PC-9 (cell line): ENCODE measurements around the gene DACH1. TPM values are rescaled to one million over a fixed set of nuclear protein-coding genes. Genes with fewer than 3 reads are reported as not detected.

Experiments
- BruUV-seq: library from RNA; stranded (reverse); fragments of 400-500 nt; replicated peaks from 2 replicates; lab custom pipeline; 2021; lab: Mats Ljungman, UMichigan
- CTCF ChIA-PET: fragments of 300-600 bp; sonication (Branson Sonifier 250); formaldehyde crosslinking; loops from one replicate; lab custom pipeline; 2022; ENCODE audit warnings: antibody characterized with exemption; lab: Charles Lee
- POLR2A ChIA-PET: fragments of 300-600 bp; sonication (Branson Sonifier 250); formaldehyde crosslinking; loops from one replicate; lab custom pipeline; 2022; ENCODE audit warnings: antibody characterized with exemption; ENCODE audit not compliant: unreplicated experiment; lab: Charles Lee
- DNase-seq, 2 experiments: peaks; one replicate each; pipeline versions ENCODE4 v3.0.0 to v3.0.0-alpha.2; 2015 to 2022; ENCODE audit warnings: mixed read lengths in 1 of 2
- H2AFZ ChIP-seq: fragments of 200-600 bp; sonication (generic); 2 replicates; pipeline ENCODE4 v1.8.1; 2017; ENCODE audit warnings: antibody characterized with exemption
- H3F3A ChIP-seq: fragments of 200-600 bp; sonication (generic); 2 replicates; pipeline ENCODE4 v1.8.1; 2017; ENCODE audit warnings: antibody characterized with exemption, mild to moderate bottlenecking, low read depth; ENCODE audit not compliant: insufficient read depth
- H3K27ac ChIP-seq: fragments of 200-600 bp; sonication (generic); 2 replicates; pipeline ENCODE4 v1.6.1; 2016; ENCODE audit warnings: mixed run types
- H3K27me3 ChIP-seq: fragments of 200-600 bp; sonication (generic); 2 replicates; pipeline ENCODE4 v1.6.1; 2016; ENCODE audit warnings: low read depth, mixed run types; ENCODE audit not compliant: insufficient read depth
- H3K36me3 ChIP-seq: fragments of 200-600 bp; sonication (generic); 2 replicates; pipeline ENCODE4 v1.6.1; 2016; ENCODE audit warnings: low read depth, mixed run types
- H3K4me1 ChIP-seq: fragments of 200-600 bp; sonication (generic); replicated peaks from 2 replicates; pipeline ENCODE4 v1.6.1; 2016; ENCODE audit warnings: mixed run types; ENCODE audit not compliant: insufficient read depth
- H3K4me2 ChIP-seq: fragments of 200-600 bp; sonication (generic); 2 replicates; pipeline ENCODE4 v1.6.1; 2017; ENCODE audit warnings: mixed run types
- H3K4me3 ChIP-seq: fragments of 200-600 bp; sonication (generic); 2 replicates; pipeline ENCODE4 v1.6.1; 2016; ENCODE audit warnings: mixed run types
- H3K79me2 ChIP-seq: fragments of 200-600 bp; sonication (generic); 2 replicates; pipeline ENCODE4 v1.6.1; 2017; ENCODE audit warnings: low read depth, mixed run types
- H3K9me2 ChIP-seq: fragments of 200-600 bp; sonication (generic); 2 replicates; pipeline ENCODE4 v1.8.1; 2017; ENCODE audit warnings: mild to moderate bottlenecking; ENCODE audit not compliant: insufficient read depth
- H3K9me3 ChIP-seq: fragments of 200-600 bp; sonication (generic); 2 replicates; pipeline ENCODE4 v1.8.1; 2016; ENCODE audit warnings: low read depth; ENCODE audit not compliant: insufficient read depth
- H4K20me1 ChIP-seq: fragments of 200-600 bp; sonication (generic); 2 replicates; pipeline ENCODE4 v1.8.1; 2017; ENCODE audit not compliant: insufficient read depth
- CTCF ChIP-seq: fragments of 200-600 bp; sonication (generic); conservative IDR thresholded peaks from 2 replicates; pipeline ENCODE4 v1.6.1; 2017; ENCODE audit warnings: mixed run types, antibody characterized with exemption, mild to moderate bottlenecking, moderate library complexity
- EZH2 ChIP-seq: fragments of 200-600 bp; sonication (generic); IDR thresholded peaks from 2 replicates; pipeline ENCODE4 v1.8.0; 2017; ENCODE audit warnings: antibody characterized with exemption, low read depth
- intact Hi-C: fragments of 100-400 bp; cut with micrococcal nuclease; formaldehyde crosslinking; loops from one replicate; pipeline ENCODE4 v1.10.0; 2022; ENCODE audit not compliant: unreplicated experiment
- total RNA-seq: library from RNA; stranded (reverse); gene quantifications from 2 replicates; pipeline ENCODE4 v1.2.3, GENCODE V29; 2021

The DACH1 gene
- total RNA-seq, 1 experiment from 2014 or later = 1.5 TPM

- ChIA-PET POLR2A (no interaction called here), CTCF (no interaction called here)
- Histone ChIP-seq H3K9me3 (no peaks in the 10 kb centered on the region), H3K27ac (no peak overlapping the region), H3K36me3 (no peaks in the 10 kb centered on the region), H3K9me2 (no peaks in the 10 kb centered on the region), H3F3A (no peaks in the 10 kb centered on the region), H2AFZ (no peak overlapping the region), H3K79me2 (no peaks in the 10 kb centered on the region), H3K4me2 (no peak overlapping the region), H3K27me3 (no peaks in the 10 kb centered on the region), H3K4me1 (no peaks in the 10 kb centered on the region), H4K20me1 (no peaks in the 10 kb centered on the region), H3K4me3 (no peak overlapping the region)
- BruUV-seq = no TSS peak
- TF ChIP-seq EZH2 (no peak), CTCF (no peak)
- intact Hi-C loops = no loop called here
- no peak for DNase-seq
Measured at GRCh38 chr13:71456136-71456535, 410.9 kb downstream of the DACH1 start.

GRCh38 chr13:71454509-71454908 lies 412.5 kb downstream of the DACH1 start:
- no peaks in the 10 kb centered on the region for H4K20me1 ChIP-seq
- no TSS peak for BruUV-seq
- intact Hi-C loops = no loop called here
- no peaks in the 10 kb centered on the region for H3K36me3 ChIP-seq
- CTCF ChIA-PET = no interaction called here
- H3K4me2 ChIP-seq = no peak overlapping the region
- TF ChIP-seq EZH2 (no peak), CTCF (no peak)
- no peaks in the 10 kb centered on the region for H3F3A ChIP-seq
- H3K27ac ChIP-seq = no peak overlapping the region
- no peak overlapping the region for H3K4me3 ChIP-seq
- no peak for DNase-seq
- no peaks in the 10 kb centered on the region for H3K27me3 ChIP-seq
- H3K9me2 ChIP-seq = no peaks in the 10 kb centered on the region
- POLR2A ChIA-PET = no interaction called here
- no peaks in the 10 kb centered on the region for H3K79me2 ChIP-seq
- no peak overlapping the region for H2AFZ ChIP-seq
- H3K9me3 ChIP-seq = no peaks in the 10 kb centered on the region
- no peaks in the 10 kb centered on the region for H3K4me1 ChIP-seq

GRCh38 chr13:71448080-71448630 lies 418.8 kb downstream of the DACH1 start:
- H3K4me3 ChIP-seq = no peak overlapping the region
- no peaks in the 10 kb centered on the region for H4K20me1 ChIP-seq
- no peaks in the 10 kb centered on the region for H3K4me1 ChIP-seq
- ChIA-PET POLR2A (no interaction called here), CTCF (no interaction called here)
- H3K9me3 ChIP-seq = no peaks in the 10 kb centered on the region
- H3K36me3 ChIP-seq = no peaks in the 10 kb centered on the region
- H3K9me2 ChIP-seq = no peaks in the 10 kb centered on the region
- H3K27ac ChIP-seq = no peak overlapping the region
- no peak overlapping the region for H2AFZ ChIP-seq
- H3K27me3 ChIP-seq = no peaks in the 10 kb centered on the region
- no peak overlapping the region for H3K4me2 ChIP-seq
- no peak for DNase-seq
- TF ChIP-seq CTCF = no peak
- no peak for TF ChIP-seq EZH2
- BruUV-seq = no TSS peak
- intact Hi-C loops = no loop called here
- H3F3A ChIP-seq = no peaks in the 10 kb centered on the region
- H3K79me2 ChIP-seq = no peaks in the 10 kb centered on the region
